Stimulated activated CD4-positive, alpha-beta T cell treated with anti-CD3 and anti-CD28 coated beads, Interleukin-1b, Interleukin-23, amount 100 ng/mL, for 24 hours (primary cell): Measurements from ENCODE around the gene ACTN1.
"Not testable (repeated sequence)": the region's sequence is repeated elsewhere in the genome, so short reads cannot be mapped to it uniquely, and the experiment has no call there.

Experiments used
- DNase-seq, 4 experiments: peaks; one replicate each; pipeline ENCODE4 v3.0.0-alpha.2; 2020; ENCODE audit warnings: low read depth in 4 of 4, low spot score in 1 of 4

ACTN1 gene

GRCh38 chr14:68979021-68979721 lies at the start of gene ACTN1:
Gene ACTN1 (minus strand): TSS chr14:68979302. CDS start chr14:68979056, 246 bp downstream.
- DNase-seq = peak in 3 of 4 experiments; percentile 39 to 76 (median 62)

- DNase-seq = no peak
Measured at GRCh38 chr14:69027242-69027913, 48.3 kb upstream of the ACTN1 start.

GRCh38 chr14:69023035-69023434 lies 43.9 kb upstream of the ACTN1 start:
- no peak for DNase-seq

- DNase-seq = not testable (repeated sequence)
Measured at GRCh38 chr14:69022093-69022492, 43.0 kb upstream of the ACTN1 start.

GRCh38 chr14:69017706-69018105 lies 38.6 kb upstream of the ACTN1 start:
- DNase-seq = no peak

- no peak for DNase-seq
Measured at GRCh38 chr14:69014829-69015259, 35.7 kb upstream of the ACTN1 start.

GRCh38 chr14:69013943-69014782 lies 35.1 kb upstream of the ACTN1 start:
- DNase-seq = no peak

GRCh38 chr14:69012256-69012953 lies 33.3 kb upstream of the ACTN1 start:
- no peak for DNase-seq

GRCh38 chr14:69010648-69011047 lies 31.5 kb upstream of the ACTN1 start:
- DNase-seq = no peak

- DNase-seq = no peak
Measured at GRCh38 chr14:69008421-69008884, 29.4 kb upstream of the ACTN1 start.

GRCh38 chr14:69006346-69006745 lies 27.2 kb upstream of the ACTN1 start:
- no peak for DNase-seq

GRCh38 chr14:69005432-69006148 lies 26.5 kb upstream of the ACTN1 start:
- no peak for DNase-seq

- DNase-seq = no peak
Measured at GRCh38 chr14:69004731-69005431, 25.8 kb upstream of the ACTN1 start.

GRCh38 chr14:69003626-69004025 lies 24.5 kb upstream of the ACTN1 start:
- no peak for DNase-seq

GRCh38 chr14:69002069-69002468 lies 23.0 kb upstream of the ACTN1 start:
- no peak for DNase-seq

- DNase-seq = no peak
Measured at GRCh38 chr14:69001375-69001774, 22.3 kb upstream of the ACTN1 start.

GRCh38 chr14:68998062-68998461 lies 19.0 kb upstream of the ACTN1 start:
- no peak for DNase-seq

GRCh38 chr14:68995731-68996130 lies 16.6 kb upstream of the ACTN1 start:
- no peak for DNase-seq

- no peak for DNase-seq
Measured at GRCh38 chr14:68994056-68994455, 15.0 kb upstream of the ACTN1 start.

- DNase-seq = no peak
Measured at GRCh38 chr14:68987653-68988036, 8.5 kb upstream of the ACTN1 start.
